T47D (cell line): Measurements from ENCODE around the gene LNP1.

Experiments used
- DNase-seq, 2 experiments: peaks; one replicate each; pipeline versions ENCODE4 v3.0.0 to v3.0.0-alpha.2; 2011 to 2012; ENCODE audit warnings: low read depth in 1 of 2, low spot score in 1 of 2
- JUND ChIP-seq: IDR thresholded peaks from 2 replicates; pipeline ENCODE4 v1.6.1; 2012; ENCODE audit warnings: low read depth
- in situ Hi-C: cut with HindIII; loops from 2 replicates; pipeline ENCODE4 v1.10.0; 2016; ENCODE audit warnings: low sequenced_read_pairs, low pct_unique_long_range_greater_than_20kb

Gene LNP1

DNA sequence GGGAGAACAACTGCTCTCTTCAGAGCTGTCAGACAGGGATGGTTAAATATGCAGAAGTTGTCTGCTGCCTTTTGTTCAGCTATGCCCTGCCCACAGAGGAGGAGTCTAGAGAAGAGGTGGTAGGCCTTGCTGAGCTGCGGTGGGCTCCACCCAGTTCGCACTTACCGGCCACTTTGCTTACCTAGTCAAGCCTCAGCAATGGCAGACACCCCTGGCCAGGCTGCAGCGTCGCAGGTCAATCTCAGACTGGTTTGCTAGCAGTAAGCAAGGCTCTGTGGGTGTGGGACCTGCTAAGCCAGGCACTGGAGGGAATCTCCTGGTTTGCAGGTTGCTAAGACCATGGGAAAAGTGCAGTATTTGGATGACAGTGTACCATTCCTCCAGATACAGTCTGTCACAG is 78.7 kb downstream of the LNP1 start:
- no peak for TF ChIP-seq JUND
- DNase-seq = no peak
- in situ Hi-C loops = no loop called here

DNA sequence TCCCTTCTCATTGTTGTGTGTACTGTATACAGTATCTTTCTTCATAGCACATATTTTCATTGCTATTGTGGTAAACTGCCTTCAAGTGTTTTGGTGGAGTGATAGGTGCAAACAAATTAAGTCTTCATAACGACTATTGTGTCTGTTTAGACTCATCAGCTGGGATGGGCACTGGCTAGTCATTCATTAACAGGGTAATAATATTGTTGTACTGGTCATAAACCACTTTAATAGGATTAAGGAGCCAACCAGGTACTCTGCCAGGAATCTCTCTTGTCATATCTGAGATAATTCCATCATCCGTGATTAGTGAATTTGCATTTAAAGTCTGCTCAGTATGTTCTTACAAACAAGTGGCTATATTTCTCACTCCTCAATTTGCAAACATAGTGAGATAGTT is 80.8 kb downstream of the LNP1 start:
- no peak for DNase-seq
- TF ChIP-seq JUND = no peak
- in situ Hi-C loops = no loop called here

DNA sequence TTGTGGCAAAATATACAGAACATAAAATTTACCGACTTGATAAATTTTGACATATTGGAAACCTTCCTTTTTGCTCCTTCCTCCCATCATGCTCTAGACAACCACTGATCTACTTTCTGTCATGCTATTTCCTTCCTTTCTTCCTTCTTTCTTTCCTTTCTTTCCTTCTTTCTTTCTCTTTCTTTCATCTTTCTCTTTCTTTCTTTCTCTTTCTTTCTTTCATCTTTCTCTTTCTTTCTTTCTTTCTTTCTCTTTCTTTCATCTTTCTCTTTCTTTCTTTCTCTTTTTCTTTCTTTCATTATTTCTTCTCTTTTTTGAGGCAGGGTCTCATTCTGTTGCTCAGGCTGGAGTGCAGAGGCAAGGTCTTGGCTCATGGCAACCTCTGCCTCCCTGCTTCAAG is 82.2 kb downstream of the LNP1 start:
- in situ Hi-C loops = no loop called here
- no peak for DNase-seq
- TF ChIP-seq JUND = no peak

DNA sequence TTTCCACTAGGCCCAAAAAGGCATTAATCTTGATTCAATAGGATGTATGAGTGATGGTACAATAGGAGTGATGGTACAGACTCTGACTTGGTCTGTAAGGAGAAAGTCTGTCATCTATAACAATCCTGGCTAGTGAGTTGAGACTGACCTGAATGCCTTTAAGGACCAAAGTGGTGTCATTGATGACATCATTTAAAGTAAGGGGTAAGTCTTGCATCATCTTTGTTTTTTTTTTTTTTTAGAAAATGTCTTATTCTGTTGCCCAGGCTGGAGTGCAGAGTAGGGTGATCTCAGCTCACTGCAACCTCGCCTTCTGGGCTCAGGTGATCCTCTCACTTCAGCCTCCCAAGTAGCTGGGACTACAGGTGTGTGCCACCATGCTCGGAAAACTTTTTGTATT is 85.5 kb downstream of the LNP1 start:
- DNase-seq = no peak
- in situ Hi-C loops = no loop called here
- TF ChIP-seq JUND = no peak

DNA sequence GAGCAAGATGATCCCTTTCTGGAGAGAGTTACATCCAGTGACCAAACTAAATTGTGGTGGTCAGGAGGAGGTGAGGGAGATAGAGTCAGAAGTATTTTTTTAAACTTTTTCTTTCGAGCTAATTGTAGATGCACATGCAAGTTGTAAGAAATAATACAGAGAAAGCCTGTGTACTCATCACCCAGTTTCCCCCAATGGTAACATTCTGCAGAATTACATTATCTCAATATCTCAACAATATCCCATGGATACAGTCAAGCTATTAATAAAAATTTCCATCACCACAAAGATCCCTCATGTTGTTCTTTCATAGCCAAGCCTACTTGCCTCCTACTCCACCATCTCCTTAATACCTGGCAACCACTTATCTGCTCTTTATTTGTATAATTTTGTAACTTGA is 87.8 kb downstream of the LNP1 start:
- DNase-seq = no peak
- TF ChIP-seq JUND = no peak
- in situ Hi-C loops = no loop called here

DNA sequence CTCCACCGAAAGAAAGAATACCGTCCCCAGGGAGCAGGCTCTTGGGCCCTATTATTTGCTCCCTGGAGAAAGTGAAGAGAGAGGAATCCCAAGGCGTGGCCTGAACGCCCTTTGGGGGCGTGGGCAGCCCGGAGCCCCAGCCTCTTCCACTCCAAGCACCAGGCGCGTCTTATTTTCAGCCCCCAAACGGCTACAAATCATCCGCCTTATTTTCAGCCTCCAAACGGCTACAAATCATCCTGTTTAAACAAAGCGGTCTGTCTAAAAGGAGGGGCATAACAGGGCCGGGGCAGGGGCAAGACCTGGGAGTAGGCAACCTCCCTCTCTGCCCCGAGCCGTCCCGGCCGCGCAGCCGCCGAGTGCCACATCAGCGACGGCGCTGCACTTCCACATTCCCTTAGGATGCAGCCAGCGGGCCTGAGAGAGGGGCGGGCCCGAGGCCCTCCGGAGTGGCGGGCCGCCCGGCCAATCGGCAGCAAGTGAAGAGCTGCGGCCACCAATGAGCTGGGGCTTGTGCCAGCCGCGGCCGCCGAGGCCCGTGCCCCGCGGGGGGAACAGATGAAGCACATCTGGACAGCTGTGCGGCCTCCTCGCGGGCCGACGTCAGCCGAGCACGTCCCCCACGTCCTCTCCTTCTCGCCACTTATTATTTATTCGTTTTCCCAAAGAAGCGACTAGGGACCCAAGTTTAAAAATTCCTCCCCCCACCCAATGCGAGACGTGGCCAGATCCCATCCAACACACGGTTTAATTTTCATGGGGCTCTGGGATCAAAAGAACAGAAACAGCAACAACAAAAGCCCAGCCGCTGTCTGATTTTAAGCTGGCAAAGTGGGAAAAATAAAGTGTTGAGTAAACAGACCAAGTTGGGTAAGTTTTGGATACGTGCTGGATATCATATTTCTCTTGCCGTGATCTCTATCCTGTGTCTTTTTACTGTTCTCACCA is 91.0 kb downstream of the LNP1 start, which contains the start of gene TMEM45A:
Gene TMEM45A, plus strand, starts transcription at position 561 of the 948 bp plus-strand sequence. CDS start 62,593 bp downstream, outside the sequence.
- no peak for TF ChIP-seq JUND
- in situ Hi-C loops = no loop called here
- DNase-seq = peak; percentile 91 to 97

DNA sequence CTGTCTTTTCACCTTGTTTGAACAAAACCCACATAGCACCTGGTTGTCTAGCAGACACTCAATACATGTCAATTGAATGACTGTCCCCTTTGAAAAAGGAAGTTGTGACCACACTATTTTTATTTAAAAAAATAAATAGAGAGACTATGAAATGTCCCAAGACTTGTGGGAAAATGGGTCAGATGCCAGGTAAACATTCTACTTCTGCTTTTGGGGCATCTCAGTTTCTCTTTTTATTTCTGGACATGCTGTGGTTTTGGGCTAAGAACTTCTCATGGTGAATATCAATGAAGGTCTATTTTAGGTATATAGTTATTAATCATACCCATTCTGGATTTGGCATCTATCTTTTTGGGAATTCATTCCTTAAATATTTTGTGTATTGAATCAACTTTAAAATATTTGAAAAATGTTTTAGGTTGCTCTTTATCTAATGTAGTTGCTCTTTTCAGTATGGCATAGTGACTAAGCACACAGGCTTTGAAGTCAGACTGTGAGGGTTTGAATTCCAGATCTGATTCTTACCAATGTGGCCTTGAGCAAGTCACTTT is 95.4 kb downstream of the LNP1 start:
- TF ChIP-seq JUND = no peak
- in situ Hi-C loops = no loop called here
- DNase-seq = no peak

DNA sequence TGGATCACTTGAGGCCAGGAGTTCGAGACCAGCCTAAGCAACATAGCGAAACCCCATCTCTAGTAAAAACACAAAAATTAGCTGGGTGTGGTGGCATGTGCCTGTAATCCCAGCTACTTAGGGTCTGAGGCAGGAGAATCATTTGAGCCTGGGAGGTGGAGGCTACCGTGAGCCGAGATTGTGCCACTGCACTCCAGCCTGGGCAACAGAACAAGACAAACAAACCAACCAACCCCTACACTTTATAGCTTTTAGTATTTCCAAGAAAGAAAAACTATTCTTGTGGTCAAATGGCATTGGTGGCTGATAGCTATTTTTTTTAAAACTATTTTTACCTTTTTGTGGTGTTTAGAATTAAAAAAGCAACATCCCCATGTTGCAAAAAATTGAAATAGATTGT is 98.3 kb downstream of the LNP1 start:
- no peak for DNase-seq
- no peak for TF ChIP-seq JUND
- in situ Hi-C loops = no loop called here

DNA sequence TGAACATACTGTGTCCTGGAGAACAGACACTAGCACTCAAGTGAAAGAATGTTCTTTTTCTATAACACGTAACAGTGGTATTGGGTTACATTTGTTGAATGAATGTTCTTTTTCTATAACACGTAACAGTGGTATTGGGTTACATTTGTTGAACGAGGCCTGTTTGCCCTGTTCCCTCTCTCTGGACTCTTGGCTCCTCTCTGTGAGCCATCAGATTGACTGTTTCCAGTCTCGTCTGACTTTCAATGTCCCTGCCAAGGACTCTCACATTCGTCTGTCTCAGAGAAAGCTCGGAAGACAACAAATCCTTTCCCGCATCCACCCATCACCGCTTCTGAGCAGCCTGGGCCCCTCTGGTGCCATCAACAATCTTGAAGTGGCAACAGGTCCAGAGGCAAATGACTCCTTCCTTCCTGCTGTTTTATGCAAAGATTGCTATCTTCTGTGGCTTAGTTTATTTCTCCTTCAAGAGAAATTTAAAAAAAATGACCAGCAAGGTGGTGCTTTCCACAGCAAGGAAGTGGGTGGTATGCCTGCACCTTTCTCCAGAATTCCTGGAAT is 99.1 kb downstream of the LNP1 start:
- peak in 1 of 2 experiments; percentile 31 for DNase-seq
- in situ Hi-C loops = no loop called here
- TF ChIP-seq JUND = no peak

DNA sequence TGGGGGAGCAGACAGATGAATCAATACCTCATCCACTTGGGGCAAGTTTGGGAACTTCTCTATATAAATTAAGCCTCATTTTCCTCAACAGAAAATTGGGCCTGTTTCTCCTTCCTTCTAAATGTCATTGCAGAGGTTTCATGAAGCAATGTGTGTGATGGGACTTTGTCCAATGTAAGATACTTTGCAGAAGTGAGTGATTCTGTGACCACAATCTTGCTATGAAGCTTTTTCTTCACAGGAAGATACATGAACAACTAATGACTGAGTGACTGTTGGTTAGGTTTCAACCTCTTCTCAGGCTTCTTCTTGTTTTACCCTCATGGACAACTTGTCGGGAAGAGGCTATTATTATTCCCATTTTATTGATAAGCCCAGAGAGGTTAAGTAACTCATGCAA is 102.1 kb downstream of the LNP1 start:
- in situ Hi-C loops = no loop called here
- no peak for TF ChIP-seq JUND
- no peak for DNase-seq
